PC-9 (cell line): Measurements from ENCODE around the gene KRT79.
"Not testable (repeated sequence)": the region's sequence is repeated elsewhere in the genome, so short reads cannot be mapped to it uniquely, and the experiment has no call there.

Experiments used
- CTCF ChIP-seq: fragments of 200-600 bp; sonication (generic); conservative IDR thresholded peaks from 2 replicates; pipeline ENCODE4 v1.6.1; 2017; ENCODE audit warnings: mixed run types, antibody characterized with exemption, mild to moderate bottlenecking, moderate library complexity
- EZH2 ChIP-seq: fragments of 200-600 bp; sonication (generic); IDR thresholded peaks from 2 replicates; pipeline ENCODE4 v1.8.0; 2017; ENCODE audit warnings: antibody characterized with exemption, low read depth

- not testable (repeated sequence) for TF ChIP-seq CTCF, EZH2
Measured at GRCh38 chr12:52856077-52856476, 22.0 kb upstream of the KRT79 start.
